BE2C (cell line): ENCODE measurements around the gene TMEM272.

ENCODE experiments used
- DNase-seq: peaks from one replicate; pipeline ENCODE4 v3.0.0-alpha.2; 2020
- H3K27me3 ChIP-seq: fragments of 250-450 bp; sonication (Bioruptor Pico); 2 replicates; pipeline ENCODE4 v1.5.1; 2020; ENCODE audit warnings: mild to moderate bottlenecking
- H3K36me3 ChIP-seq: fragments of 250-450 bp; sonication (Bioruptor Pico); 2 replicates; pipeline ENCODE4 v1.5.1; 2020; ENCODE audit warnings: mild to moderate bottlenecking
- H3K4me1 ChIP-seq: fragments of 250-450 bp; sonication (Bioruptor Pico); 2 replicates; pipeline ENCODE4 v1.5.1; 2020
- H3K4me3 ChIP-seq: 2 replicates; pipeline ENCODE4 v1.5.1; 2011; ENCODE audit warnings: low read depth, low read length
- H3K9me3 ChIP-seq: fragments of 250-450 bp; sonication (Bioruptor Pico); 2 replicates; pipeline ENCODE4 v1.5.1; 2020
- TF ChIP-seq, protein P1 (sequence below): IDR thresholded peaks from 2 replicates; pipeline ENCODE4 v1.5.1; 2012; ENCODE audit warnings: mild to moderate bottlenecking, low read depth, low read length

TMEM272 gene

DNA sequence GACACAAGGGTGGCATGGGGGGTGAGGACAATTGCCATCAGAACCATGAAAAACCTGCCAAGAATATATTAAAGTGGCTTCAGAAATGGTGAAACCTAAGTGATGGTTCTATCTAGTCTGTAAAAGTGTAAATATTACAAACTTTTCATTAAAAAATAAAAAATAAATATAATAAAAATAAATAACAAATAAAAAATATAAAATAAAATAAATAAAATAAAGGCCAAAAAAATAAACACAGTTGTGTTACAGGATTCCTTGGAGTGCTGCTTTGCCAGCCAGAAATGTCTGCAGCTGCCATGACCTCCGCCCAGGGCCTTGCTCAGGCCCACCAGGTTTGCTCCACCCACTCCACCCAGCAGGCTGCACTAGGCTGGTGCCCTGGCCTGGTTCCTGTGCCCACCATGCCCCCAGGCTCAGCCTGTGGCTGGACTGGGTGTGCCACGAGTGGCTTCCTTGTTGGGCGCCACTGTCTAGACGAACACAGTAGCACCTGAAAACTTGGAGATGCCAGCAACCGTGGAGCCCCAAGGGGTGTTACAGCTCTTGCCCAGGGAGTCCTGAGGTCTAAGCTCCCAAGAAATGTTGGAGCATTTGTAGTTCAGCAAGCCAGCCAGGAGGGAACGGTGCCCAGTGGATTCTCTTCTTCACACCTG lies 37.7 kb upstream of the TMEM272 start:
- no peaks in the 10 kb centered on the region for H3K36me3 ChIP-seq
- no peak for DNase-seq
- no peaks in the 10 kb centered on the region for H3K4me1 ChIP-seq
- no peak overlapping the region for H3K4me3 ChIP-seq
- no peaks in the 10 kb centered on the region for H3K27me3 ChIP-seq
- H3K9me3 ChIP-seq: no peaks in the 10 kb centered on the region
- TF ChIP-seq, protein P1, sequence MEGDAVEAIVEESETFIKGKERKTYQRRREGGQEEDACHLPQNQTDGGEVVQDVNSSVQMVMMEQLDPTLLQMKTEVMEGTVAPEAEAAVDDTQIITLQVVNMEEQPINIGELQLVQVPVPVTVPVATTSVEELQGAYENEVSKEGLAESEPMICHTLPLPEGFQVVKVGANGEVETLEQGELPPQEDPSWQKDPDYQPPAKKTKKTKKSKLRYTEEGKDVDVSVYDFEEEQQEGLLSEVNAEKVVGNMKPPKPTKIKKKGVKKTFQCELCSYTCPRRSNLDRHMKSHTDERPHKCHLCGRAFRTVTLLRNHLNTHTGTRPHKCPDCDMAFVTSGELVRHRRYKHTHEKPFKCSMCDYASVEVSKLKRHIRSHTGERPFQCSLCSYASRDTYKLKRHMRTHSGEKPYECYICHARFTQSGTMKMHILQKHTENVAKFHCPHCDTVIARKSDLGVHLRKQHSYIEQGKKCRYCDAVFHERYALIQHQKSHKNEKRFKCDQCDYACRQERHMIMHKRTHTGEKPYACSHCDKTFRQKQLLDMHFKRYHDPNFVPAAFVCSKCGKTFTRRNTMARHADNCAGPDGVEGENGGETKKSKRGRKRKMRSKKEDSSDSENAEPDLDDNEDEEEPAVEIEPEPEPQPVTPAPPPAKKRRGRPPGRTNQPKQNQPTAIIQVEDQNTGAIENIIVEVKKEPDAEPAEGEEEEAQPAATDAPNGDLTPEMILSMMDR: no peak

DNA sequence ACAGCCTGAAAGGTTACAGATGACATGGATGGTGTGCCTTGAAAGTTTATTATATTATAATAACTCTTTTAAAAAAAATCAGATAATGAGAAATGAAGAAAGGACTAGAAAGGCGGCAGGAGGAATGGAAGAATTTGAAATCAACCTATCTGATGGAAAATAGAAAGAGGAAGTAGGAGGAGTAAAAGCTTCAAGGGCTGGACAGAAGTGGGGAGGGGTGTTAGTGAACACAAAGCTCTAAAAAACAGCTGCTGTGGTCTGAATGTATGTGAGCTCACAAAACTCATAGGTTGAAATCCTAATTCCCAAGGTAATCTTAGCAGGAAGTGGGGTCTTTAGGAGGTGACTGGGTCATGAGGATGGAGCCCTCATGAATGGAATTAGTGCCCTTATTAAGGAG lies 36.3 kb upstream of the TMEM272 start:
- Histone ChIP-seq H3K4me1 (no peaks in the 10 kb centered on the region), H3K36me3 (no peaks in the 10 kb centered on the region), H3K4me3 (no peak overlapping the region), H3K27me3 (no peaks in the 10 kb centered on the region), H3K9me3 (no peaks in the 10 kb centered on the region)
- TF ChIP-seq, protein P1: no peak
- no peak for DNase-seq

DNA sequence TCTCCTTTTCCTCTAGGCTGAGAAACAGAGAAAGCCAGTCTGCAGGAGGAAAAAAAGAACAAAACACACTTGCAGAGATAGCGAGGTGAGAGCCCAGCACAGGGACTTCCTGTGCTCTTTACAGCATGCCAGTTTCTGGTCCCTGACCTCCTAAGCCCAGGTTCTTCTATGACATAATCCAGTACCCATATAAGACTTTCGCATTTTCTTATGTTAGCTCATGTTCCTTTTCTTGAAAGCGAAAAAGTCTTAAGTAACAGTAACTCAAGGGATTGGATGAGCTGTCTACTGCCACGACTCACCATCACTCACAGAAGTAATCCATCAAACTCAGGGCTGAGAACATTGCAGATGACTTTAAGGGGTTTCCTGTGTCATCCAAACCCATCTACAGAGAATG lies 34.2 kb upstream of the TMEM272 start:
- Histone ChIP-seq H3K27me3 (no peaks in the 10 kb centered on the region), H3K36me3 (no peaks in the 10 kb centered on the region), H3K9me3 (no peaks in the 10 kb centered on the region), H3K4me3 (no peak overlapping the region), H3K4me1 (no peaks in the 10 kb centered on the region)
- TF ChIP-seq, protein P1: no peak
- DNase-seq: no peak

DNA sequence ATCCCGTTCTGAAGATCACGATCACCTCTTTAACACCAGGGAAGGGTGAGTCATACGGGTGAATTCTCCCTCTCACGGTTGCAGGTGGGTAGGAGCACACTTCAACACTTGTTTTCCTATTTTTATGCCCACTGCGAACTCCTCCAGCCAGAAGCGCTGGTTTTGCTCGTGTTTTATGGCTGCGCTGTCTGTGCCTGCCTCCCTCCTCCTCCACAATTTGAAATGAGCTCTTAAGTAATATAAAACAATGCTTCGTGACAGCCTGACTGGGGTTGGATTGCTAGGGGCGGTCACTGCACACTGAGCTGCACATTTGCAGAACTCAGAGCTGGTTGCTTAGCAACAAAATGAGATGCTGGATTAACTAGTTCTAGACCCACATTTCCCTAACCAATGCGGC lies 29.7 kb upstream of the TMEM272 start:
- TF ChIP-seq, protein P1: no peak
- H3K4me3 ChIP-seq: no peak overlapping the region
- no peak for DNase-seq
- no peaks in the 10 kb centered on the region for H3K36me3 ChIP-seq
- H3K9me3 ChIP-seq: no peaks in the 10 kb centered on the region
- H3K27me3 ChIP-seq: no peaks in the 10 kb centered on the region
- H3K4me1 ChIP-seq: no peaks in the 10 kb centered on the region

DNA sequence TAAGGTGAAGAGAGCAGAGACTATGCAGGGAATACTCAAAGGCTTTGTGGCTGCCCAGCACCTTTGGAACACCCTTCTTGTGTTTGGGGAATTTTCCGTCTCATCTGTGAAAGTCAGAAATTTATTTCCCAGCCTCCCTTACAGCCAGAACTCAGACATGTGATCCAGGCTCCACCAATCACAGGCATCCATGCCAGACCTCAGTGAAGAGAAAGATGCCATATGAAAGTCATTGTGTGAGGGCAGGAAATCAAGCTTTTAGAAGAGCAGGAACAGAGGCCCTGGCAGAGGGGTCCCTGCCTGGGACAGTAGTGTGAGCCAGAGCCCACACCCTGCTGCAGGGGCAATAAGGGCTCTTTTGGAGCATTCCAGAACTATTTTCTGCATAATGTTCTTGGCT lies 28.9 kb upstream of the TMEM272 start:
- DNase-seq: no peak
- no peaks in the 10 kb centered on the region for H3K36me3 ChIP-seq
- no peaks in the 10 kb centered on the region for H3K4me1 ChIP-seq
- no peak overlapping the region for H3K4me3 ChIP-seq
- TF ChIP-seq, protein P1: no peak
- no peaks in the 10 kb centered on the region for H3K9me3 ChIP-seq
- no peaks in the 10 kb centered on the region for H3K27me3 ChIP-seq

DNA sequence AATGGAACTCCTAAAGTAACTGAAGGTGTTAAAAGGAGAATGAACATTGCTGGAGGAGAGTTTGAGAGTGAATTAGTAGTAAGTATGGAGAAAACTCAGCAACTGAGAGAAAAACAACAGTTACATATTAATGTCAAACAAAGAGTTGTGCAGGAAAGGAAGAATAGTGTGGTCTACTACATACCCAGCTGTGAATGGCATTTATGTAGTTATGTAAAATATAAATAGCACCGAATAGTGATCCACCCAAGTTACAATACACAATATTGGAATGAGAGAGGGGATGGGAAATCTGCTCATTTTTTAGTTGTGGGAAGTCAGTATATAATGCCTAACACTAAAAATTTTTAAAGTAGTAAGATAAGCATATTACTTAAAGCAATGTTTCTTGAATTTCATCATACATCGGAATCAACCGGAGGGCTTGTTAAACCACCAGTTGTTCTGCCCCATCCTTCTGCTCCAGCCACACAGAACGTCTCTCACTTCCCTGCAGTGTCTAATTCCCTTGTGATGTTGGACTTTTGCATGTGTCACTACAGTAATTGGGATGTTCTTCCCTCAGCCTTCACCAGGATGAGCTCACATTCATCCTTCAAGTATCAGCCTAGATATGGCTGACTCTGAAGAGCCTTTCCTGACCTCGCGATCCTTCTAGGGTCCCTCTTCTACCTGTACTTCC lies 28.3 kb upstream of the TMEM272 start:
- Histone ChIP-seq H3K36me3 (no peaks in the 10 kb centered on the region), H3K4me3 (no peak overlapping the region), H3K9me3 (no peaks in the 10 kb centered on the region), H3K27me3 (no peaks in the 10 kb centered on the region), H3K4me1 (no peaks in the 10 kb centered on the region)
- TF ChIP-seq, protein P1: no peak
- DNase-seq: no peak
